Skeletal muscle tissue (tissue), 4 donors: ENCODE measurements around the gene NOBOX. TPM values are rescaled to one million over a fixed set of nuclear protein-coding genes. Genes with fewer than 3 reads are reported as not detected.

Experiments
- H3K27ac ChIP-seq: one replicate; pipeline ENCODE4 v1.7.0; 2013; ENCODE audit warnings: mild to moderate bottlenecking, low read depth, low read length, inconsistent platforms
- H3K27me3 ChIP-seq, 3 donors: one replicate each; pipeline ENCODE4 v1.7.0; 2013; ENCODE audit warnings: low read length in 3 of 3; ENCODE audit not compliant: control insufficient read depth in 3 of 3, insufficient read depth in 3 of 3
- H3K36me3 ChIP-seq, 3 donors: one replicate each; pipeline ENCODE4 v1.7.0; 2013; ENCODE audit warnings: low read length in 3 of 3; ENCODE audit not compliant: control insufficient read depth in 3 of 3, insufficient read depth in 3 of 3
- H3K4me1 ChIP-seq, 3 donors: one replicate each; pipeline ENCODE4 v1.7.0; 2013; ENCODE audit warnings: low read length in 3 of 3, mild to moderate bottlenecking in 3 of 3; ENCODE audit not compliant: control insufficient read depth in 3 of 3, insufficient read depth in 3 of 3
- H3K4me3 ChIP-seq, 3 donors: one replicate each; pipeline ENCODE4 v1.7.0; 2013; ENCODE audit warnings: low read length in 3 of 3
- H3K9ac ChIP-seq, 3 donors: one replicate each; pipeline ENCODE4 v1.7.0; 2013; ENCODE audit warnings: low read length in 3 of 3, mild to moderate bottlenecking in 3 of 3, moderate library complexity in 2 of 3, low read depth in 1 of 3
- H3K9me3 ChIP-seq, 3 donors: one replicate each; pipeline ENCODE4 v1.7.0; 2013; ENCODE audit warnings: low read length in 3 of 3; ENCODE audit not compliant: control insufficient read depth in 3 of 3
- total RNA-seq: library from RNA; depleted of rRNA; stranded (reverse); fragments of >200 nt; gene quantifications from one replicate; pipeline ENCODE4 v1.2.3, GENCODE V29; 2014
- donor health status: Osteomylitis.

Gene NOBOX
- total RNA-seq, 1 donor from 2014 or later: not detected

- Histone ChIP-seq H3K9ac (no peak overlapping the region), H3K4me3 (no peak overlapping the region), H3K27me3 (peaks cover 0 to 6% (median 0%) of the 10 kb centered on the region in 3 donors), H3K36me3 (no peaks in the 10 kb centered on the region), H3K9me3 (no peaks in the 10 kb centered on the region), H3K4me1 (no peaks in the 10 kb centered on the region), H3K27ac (no peak overlapping the region)
These were observed 12.8 kb upstream of the NOBOX start for GRCh38 chr7:144416341-144416740.

- no peak overlapping the region for H3K9ac ChIP-seq
- no peaks in the 10 kb centered on the region for H3K4me1 ChIP-seq
- no peaks in the 10 kb centered on the region for H3K9me3 ChIP-seq
- H3K4me3 ChIP-seq: no peak overlapping the region
- H3K36me3 ChIP-seq: no peaks in the 10 kb centered on the region
- peaks cover 0 to 6% (median 0%) of the 10 kb centered on the region in 3 donors for H3K27me3 ChIP-seq
- no peak overlapping the region for H3K27ac ChIP-seq
These were observed 12.4 kb upstream of the NOBOX start for GRCh38 chr7:144415858-144416257.

GRCh38 chr7:144414815-144415214 lies 11.3 kb upstream of the NOBOX start:
- Histone ChIP-seq H3K27ac (no peak overlapping the region), H3K4me1 (no peaks in the 10 kb centered on the region), H3K36me3 (no peaks in the 10 kb centered on the region), H3K4me3 (no peak overlapping the region), H3K9me3 (no peaks in the 10 kb centered on the region), H3K9ac (no peak overlapping the region), H3K27me3 (peaks cover under 1 to 6% (median 5%) of the 10 kb centered on the region in 3 donors)

GRCh38 chr7:144410441-144410840 lies 6.9 kb upstream of the NOBOX start:
- Histone ChIP-seq H3K4me1 (no peaks in the 10 kb centered on the region), H3K4me3 (no peak overlapping the region), H3K36me3 (no peaks in the 10 kb centered on the region), H3K9ac (no peak overlapping the region), H3K9me3 (no peaks in the 10 kb centered on the region), H3K27me3 (peaks cover 3 to 6% (median 5%) of the 10 kb centered on the region in 3 donors), H3K27ac (no peak overlapping the region)

GRCh38 chr7:144408121-144408520 lies 4.6 kb upstream of the NOBOX start:
- no peak overlapping the region for H3K9ac ChIP-seq
- no peaks in the 10 kb centered on the region for H3K36me3 ChIP-seq
- no peak overlapping the region for H3K27ac ChIP-seq
- peaks cover 0 to 5% (median 3%) of the 10 kb centered on the region in 3 donors for H3K27me3 ChIP-seq
- no peaks in the 10 kb centered on the region for H3K9me3 ChIP-seq
- no peak overlapping the region for H3K4me3 ChIP-seq
- no peaks in the 10 kb centered on the region for H3K4me1 ChIP-seq

GRCh38 chr7:144407266-144407931 lies 3.9 kb upstream of the NOBOX start:
- peaks cover 0 to 5% (median 3%) of the 10 kb centered on the region in 3 donors for H3K27me3 ChIP-seq

GRCh38 chr7:144404946-144405345 lies 1.5 kb upstream of the NOBOX start:
- Histone ChIP-seq H3K4me1 (no peaks in the 10 kb centered on the region), H3K9ac (no peak overlapping the region), H3K27ac (no peak overlapping the region), H3K4me3 (no peak overlapping the region), H3K36me3 (no peaks in the 10 kb centered on the region), H3K27me3 (peaks cover 0 to 3% (median 0%) of the 10 kb centered on the region in 3 donors), H3K9me3 (no peaks in the 10 kb centered on the region)

More at GRCh38 chr7:144407266-144407931, 3.9 kb upstream of the NOBOX start:
- Histone ChIP-seq H3K4me1 (no peaks in the 10 kb centered on the region), H3K9ac (no peak overlapping the region), H3K9me3 (no peaks in the 10 kb centered on the region), H3K36me3 (no peaks in the 10 kb centered on the region), H3K27ac (no peak overlapping the region), H3K4me3 (no peak overlapping the region)

GRCh38 chr7:144403102-144403501 lies 391 bp downstream of the NOBOX start:
- Histone ChIP-seq H3K4me1 (no peaks in the 10 kb centered on the region), H3K9me3 (no peaks in the 10 kb centered on the region), H3K27ac (no peak overlapping the region), H3K9ac (no peak overlapping the region), H3K27me3 (peaks cover 0 to 2% (median 0%) of the 10 kb centered on the region in 3 donors), H3K4me3 (no peak overlapping the region), H3K36me3 (no peaks in the 10 kb centered on the region)

- H3K27me3 ChIP-seq: peaks cover 0 to 2% (median 0%) of the 10 kb centered on the region in 3 donors
- H3K4me1 ChIP-seq: no peaks in the 10 kb centered on the region
- no peaks in the 10 kb centered on the region for H3K36me3 ChIP-seq
- no peaks in the 10 kb centered on the region for H3K9me3 ChIP-seq
- no peak overlapping the region for H3K9ac ChIP-seq
- no peak overlapping the region for H3K4me3 ChIP-seq
- no peak overlapping the region for H3K27ac ChIP-seq
These were observed 2.0 kb downstream of the NOBOX start for GRCh38 chr7:144401490-144401889.

GRCh38 chr7:144399946-144400345 lies 3.5 kb downstream of the NOBOX start:
- Histone ChIP-seq H3K36me3 (no peaks in the 10 kb centered on the region), H3K4me1 (no peaks in the 10 kb centered on the region), H3K9me3 (no peaks in the 10 kb centered on the region), H3K27ac (no peak overlapping the region), H3K9ac (no peak overlapping the region), H3K27me3 (peaks cover 0 to 2% (median 0%) of the 10 kb centered on the region in 3 donors), H3K4me3 (no peak overlapping the region)
